T-helper 1 cell treated with Interleukin-12 subunit alpha and Interleukin-12 subunit beta and Interleukin-4 antibody, amounts not matched to agents 30 μg/mL and 1 μg/mL, for 36 hours (primary cell): ENCODE data around the gene GLIS2.
"Not testable (repeated sequence)": the region's sequence is repeated elsewhere in the genome, so short reads cannot be mapped to it uniquely, and the experiment has no call there.

Experiments used
- H3K27ac Mint-ChIP-seq: one replicate; pipeline ENCODE4 v1.8.0; 2021; ENCODE audit warnings: mild to moderate bottlenecking, mixed read lengths
- H3K27me3 Mint-ChIP-seq: one replicate; pipeline ENCODE4 v1.8.0; 2021; ENCODE audit warnings: low read depth, mixed read lengths
- H3K36me3 Mint-ChIP-seq: one replicate; pipeline ENCODE4 v1.8.0; 2021; ENCODE audit warnings: low read depth, mixed read lengths
- H3K4me1 Mint-ChIP-seq: one replicate; pipeline ENCODE4 v1.8.0; 2021; ENCODE audit warnings: low read depth, mixed read lengths
- H3K4me3 Mint-ChIP-seq: one replicate; pipeline ENCODE4 v1.8.0; 2021; ENCODE audit warnings: mild to moderate bottlenecking, moderate library complexity, mixed read lengths
- H3K9me3 Mint-ChIP-seq: one replicate; pipeline ENCODE4 v1.8.0; 2021; ENCODE audit warnings: mixed read lengths

Gene GLIS2

DNA sequence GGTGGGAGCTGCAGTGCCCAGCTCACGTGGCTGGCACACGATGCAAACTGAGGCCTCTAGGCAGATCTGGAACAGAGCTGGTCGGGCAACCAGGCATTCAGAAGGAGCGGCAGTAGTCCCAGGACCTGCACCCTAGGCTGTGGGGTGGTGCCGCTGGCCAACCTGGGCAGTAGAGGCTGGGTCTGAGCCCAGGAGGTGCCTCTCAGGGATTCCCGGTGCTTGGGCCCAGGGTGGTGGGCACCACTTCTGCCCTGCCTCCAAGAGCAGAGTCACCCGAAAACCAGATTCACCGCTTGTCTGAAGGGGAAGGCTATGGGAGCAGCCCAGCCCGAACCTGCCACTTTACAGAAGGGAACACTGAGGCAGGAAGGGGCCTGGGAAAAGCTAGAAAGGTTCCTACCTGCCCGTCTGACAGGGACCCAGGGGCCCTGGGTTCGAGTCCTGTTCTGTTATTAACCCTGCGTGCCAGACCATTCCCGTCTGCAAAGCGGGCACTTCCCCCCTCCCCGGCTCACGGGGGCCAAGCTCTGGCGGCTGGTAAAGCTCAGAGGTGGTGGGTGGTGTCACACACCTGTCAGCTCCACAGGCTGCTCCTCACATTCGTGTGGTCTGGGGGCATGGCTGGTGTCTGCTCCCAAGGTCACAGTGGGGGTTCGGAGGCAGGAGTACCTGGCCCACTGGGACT is 16.9 kb downstream of the GLIS2 start:
- no peak overlapping the region for H3K4me3 Mint-ChIP-seq
- no peaks in the 10 kb centered on the region for H3K36me3 Mint-ChIP-seq
- H3K27ac Mint-ChIP-seq, result no peak overlapping the region
- no peaks in the 10 kb centered on the region for H3K4me1 Mint-ChIP-seq
- no peaks in the 10 kb centered on the region for H3K9me3 Mint-ChIP-seq
- H3K27me3 Mint-ChIP-seq, result peaks cover 6% of the 10 kb centered on the region

GRCh38 chr16:4333308-4333638 is 17.4 kb downstream of the GLIS2 start:
- Mint-ChIP-seq H3K27ac (no peak overlapping the region), H3K36me3 (no peaks in the 10 kb centered on the region), H3K9me3 (no peaks in the 10 kb centered on the region), H3K4me3 (no peak overlapping the region), H3K4me1 (no peaks in the 10 kb centered on the region), H3K27me3 (peaks cover 2% of the 10 kb centered on the region)

DNA sequence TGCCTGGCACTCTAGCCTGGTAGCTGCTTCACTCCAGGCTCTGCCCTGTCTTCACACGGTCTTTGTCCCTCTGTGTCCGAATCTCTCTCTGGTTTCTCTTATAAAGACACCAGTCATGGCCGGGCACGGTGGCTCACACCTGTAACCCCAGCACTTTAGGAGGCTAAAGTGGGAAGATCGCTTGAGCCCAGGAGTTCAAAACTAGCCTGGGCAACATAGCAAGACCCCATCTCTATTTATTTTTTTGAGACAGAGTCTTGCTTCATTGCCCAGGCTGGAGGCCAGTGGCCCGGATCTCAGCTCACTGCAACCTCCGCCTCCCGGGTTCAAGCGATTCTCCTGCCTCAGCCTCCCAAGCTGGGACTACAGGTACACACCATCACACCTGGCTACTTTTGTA is 17.8 kb downstream of the GLIS2 start:
- not testable (repeated sequence) for H3K4me3 Mint-ChIP-seq, H3K27ac Mint-ChIP-seq, H3K4me1 Mint-ChIP-seq, H3K27me3 Mint-ChIP-seq, H3K9me3 Mint-ChIP-seq, H3K36me3 Mint-ChIP-seq

- H3K36me3 Mint-ChIP-seq, result no peaks in the 10 kb centered on the region
- H3K27ac Mint-ChIP-seq, result no peak overlapping the region
- no peak overlapping the region for H3K4me3 Mint-ChIP-seq
- H3K4me1 Mint-ChIP-seq, result no peaks in the 10 kb centered on the region
- no peaks in the 10 kb centered on the region for H3K27me3 Mint-ChIP-seq
- no peaks in the 10 kb centered on the region for H3K9me3 Mint-ChIP-seq
Measured at GRCh38 chr16:4334724-4335495, 19.0 kb downstream of the GLIS2 start.

- no peak overlapping the region for H3K4me3 Mint-ChIP-seq
- no peaks in the 10 kb centered on the region for H3K36me3 Mint-ChIP-seq
- no peaks in the 10 kb centered on the region for H3K9me3 Mint-ChIP-seq
- no peaks in the 10 kb centered on the region for H3K27me3 Mint-ChIP-seq
- no peak overlapping the region for H3K27ac Mint-ChIP-seq
- H3K4me1 Mint-ChIP-seq, result no peaks in the 10 kb centered on the region
Measured at GRCh38 chr16:4336701-4337539, 21.1 kb downstream of the GLIS2 start.

- H3K27ac Mint-ChIP-seq, result no peak overlapping the region
- no peaks in the 10 kb centered on the region for H3K27me3 Mint-ChIP-seq
- no peaks in the 10 kb centered on the region for H3K4me1 Mint-ChIP-seq
- no peak overlapping the region for H3K4me3 Mint-ChIP-seq
- H3K36me3 Mint-ChIP-seq, result no peaks in the 10 kb centered on the region
- no peaks in the 10 kb centered on the region for H3K9me3 Mint-ChIP-seq
Measured at GRCh38 chr16:4337540-4338088, 21.7 kb downstream of the GLIS2 start.

DNA sequence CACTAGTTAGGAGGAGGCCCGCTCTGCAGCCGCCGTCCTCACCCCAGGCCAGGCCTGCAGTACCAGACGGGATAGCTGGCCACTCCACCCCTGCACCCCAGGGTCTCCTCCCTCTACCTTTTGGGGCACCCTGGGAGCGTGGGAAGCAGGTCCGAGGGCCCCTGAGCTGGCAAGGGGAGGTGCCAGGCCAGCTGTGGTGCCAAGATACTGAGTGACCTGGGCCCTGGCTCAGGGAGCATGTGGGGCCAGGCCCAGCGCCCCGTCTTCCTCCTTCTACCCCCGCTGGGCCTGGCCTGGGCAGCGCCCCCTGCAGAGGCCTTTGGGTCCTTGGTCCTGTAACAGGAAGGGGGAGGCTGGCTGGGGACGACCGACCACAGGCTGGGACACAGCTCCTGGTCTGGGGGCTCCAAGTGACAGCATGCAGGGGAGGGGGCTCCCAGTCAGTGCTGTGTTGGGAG is 22.3 kb downstream of the GLIS2 start:
- Mint-ChIP-seq H3K36me3 (no peaks in the 10 kb centered on the region), H3K9me3 (no peaks in the 10 kb centered on the region), H3K27ac (no peak overlapping the region), H3K4me1 (no peaks in the 10 kb centered on the region), H3K27me3 (no peaks in the 10 kb centered on the region), H3K4me3 (no peak overlapping the region)

DNA sequence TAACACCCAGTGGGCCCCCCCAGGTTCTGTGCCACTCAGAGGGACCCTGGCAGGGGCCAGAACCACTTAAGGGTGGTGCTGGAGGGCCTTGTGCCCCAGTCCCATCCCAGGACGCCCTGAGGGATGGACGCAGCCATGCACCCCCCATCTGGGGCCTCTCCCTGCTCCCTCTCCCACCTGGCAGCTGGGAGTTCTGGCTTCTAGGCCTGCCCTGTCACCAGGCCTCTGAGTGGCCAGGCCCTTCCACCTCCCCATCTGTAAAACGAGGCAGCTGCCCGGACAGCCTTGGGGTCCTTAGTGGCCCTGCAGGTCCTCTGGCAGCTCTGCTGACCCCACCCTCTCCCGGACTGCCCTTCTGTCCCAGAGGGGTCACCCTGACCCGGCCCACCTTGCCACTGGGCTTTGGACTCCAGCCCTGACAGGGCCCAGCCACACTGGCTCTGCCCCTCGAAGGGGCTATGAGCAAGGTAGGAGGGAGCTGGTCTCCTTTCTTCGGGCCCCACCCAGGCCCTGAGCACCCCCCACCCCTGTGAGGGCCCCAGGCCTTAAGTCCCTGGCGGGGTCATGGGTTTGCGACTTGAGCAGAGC is 22.9 kb downstream of the GLIS2 start:
- no peaks in the 10 kb centered on the region for H3K36me3 Mint-ChIP-seq
- no peaks in the 10 kb centered on the region for H3K27me3 Mint-ChIP-seq
- no peak overlapping the region for H3K4me3 Mint-ChIP-seq
- no peak overlapping the region for H3K27ac Mint-ChIP-seq
- no peaks in the 10 kb centered on the region for H3K4me1 Mint-ChIP-seq
- no peaks in the 10 kb centered on the region for H3K9me3 Mint-ChIP-seq

GRCh38 chr16:4339455-4339854 is 23.6 kb downstream of the GLIS2 start:
- Mint-ChIP-seq H3K27me3 (no peaks in the 10 kb centered on the region), H3K9me3 (no peaks in the 10 kb centered on the region), H3K36me3 (no peaks in the 10 kb centered on the region), H3K4me1 (no peaks in the 10 kb centered on the region), H3K4me3 (no peak overlapping the region), H3K27ac (no peak overlapping the region)

- Mint-ChIP-seq H3K9me3 (no peaks in the 10 kb centered on the region), H3K27me3 (no peaks in the 10 kb centered on the region), H3K36me3 (no peaks in the 10 kb centered on the region), H3K4me1 (peaks cover 2% of the 10 kb centered on the region), H3K27ac (no peak overlapping the region), H3K4me3 (no peak overlapping the region)
Measured at GRCh38 chr16:4339909-4340308, 24.0 kb downstream of the GLIS2 start.

DNA sequence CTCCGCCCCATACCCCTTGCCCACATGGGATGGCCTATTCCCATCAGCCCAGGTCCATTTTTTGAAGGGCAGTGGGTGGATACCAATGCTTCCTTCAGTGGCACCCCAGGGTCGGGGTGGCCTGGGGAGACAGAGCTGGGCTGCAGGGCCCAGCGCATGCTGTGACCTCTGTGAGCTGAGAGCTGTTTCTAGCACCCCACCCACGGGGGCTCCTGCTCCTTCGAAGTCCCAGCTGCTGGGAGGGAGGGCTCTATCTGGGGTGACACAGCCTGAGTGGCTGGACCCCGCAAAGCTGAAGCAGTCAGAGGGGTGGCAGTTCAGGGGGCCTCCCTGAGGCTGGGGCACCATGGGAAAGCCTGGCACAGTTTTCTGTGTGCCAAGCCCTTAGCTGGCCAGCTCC is 24.6 kb downstream of the GLIS2 start:
- Mint-ChIP-seq H3K9me3 (no peaks in the 10 kb centered on the region), H3K27ac (no peak overlapping the region), H3K4me3 (no peak overlapping the region), H3K27me3 (no peaks in the 10 kb centered on the region), H3K36me3 (no peaks in the 10 kb centered on the region), H3K4me1 (peaks cover 2% of the 10 kb centered on the region)

- Mint-ChIP-seq H3K36me3 (no peaks in the 10 kb centered on the region), H3K27me3 (no peaks in the 10 kb centered on the region), H3K4me1 (peaks cover 2% of the 10 kb centered on the region), H3K9me3 (no peaks in the 10 kb centered on the region), H3K4me3 (no peak overlapping the region), H3K27ac (no peak overlapping the region)
Measured at GRCh38 chr16:4341250-4341649, 25.4 kb downstream of the GLIS2 start.

DNA sequence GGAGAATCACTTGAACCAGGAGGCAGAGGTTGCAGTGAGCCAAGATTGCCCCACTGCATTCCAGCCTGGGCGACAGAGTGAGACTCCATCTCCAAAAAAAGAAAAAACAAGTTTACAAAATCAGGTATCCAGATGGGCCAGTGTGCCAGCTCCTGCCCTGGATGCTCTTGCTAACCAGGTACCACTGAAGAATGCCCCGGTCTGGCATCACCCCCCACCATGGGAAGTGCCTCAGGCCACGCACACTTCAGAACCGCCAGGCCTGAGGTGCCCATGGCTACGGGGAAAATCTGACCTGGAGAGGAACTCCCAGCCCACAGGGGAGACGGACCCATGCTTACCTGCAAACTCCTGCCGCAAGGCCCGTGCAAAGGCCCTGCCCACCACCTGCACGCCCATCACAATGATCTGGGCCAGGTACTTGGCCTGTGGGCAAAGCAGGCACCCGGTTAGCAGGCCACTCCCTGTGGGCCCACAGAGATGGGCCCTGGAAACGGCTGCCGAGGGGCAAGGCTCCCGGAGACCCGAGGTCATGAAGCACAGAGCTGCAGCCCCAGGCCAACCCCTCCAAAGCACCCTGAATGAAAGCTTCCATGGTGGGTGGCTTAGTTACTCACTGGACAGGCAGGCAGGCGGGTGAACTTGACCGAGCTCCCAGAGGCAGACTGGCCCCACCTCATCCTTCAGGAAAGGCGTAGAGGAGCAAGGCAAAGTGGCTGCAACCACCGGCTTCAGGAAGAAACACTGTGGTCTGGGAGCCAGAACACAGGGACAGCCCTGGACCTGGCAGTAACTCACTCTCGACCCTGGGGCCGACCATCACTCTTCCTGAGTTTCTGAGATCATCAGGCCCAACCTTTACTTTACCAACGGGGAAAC is 27.2 kb downstream of the GLIS2 start:
- Mint-ChIP-seq H3K4me1 (peaks cover 2% of the 10 kb centered on the region), H3K4me3 (no peak overlapping the region), H3K27me3 (no peaks in the 10 kb centered on the region), H3K9me3 (no peaks in the 10 kb centered on the region), H3K36me3 (no peaks in the 10 kb centered on the region), H3K27ac (no peak overlapping the region)
